ENCODE measurements around the gene AGER. TPM values are rescaled to one million over a fixed set of nuclear protein-coding genes. Genes with fewer than 3 reads are reported as not detected.

The AGER gene
- total and polyA plus RNA-seq, 4 donors: 0.79 to 22.1 (median 10.8) TPM

DNA sequence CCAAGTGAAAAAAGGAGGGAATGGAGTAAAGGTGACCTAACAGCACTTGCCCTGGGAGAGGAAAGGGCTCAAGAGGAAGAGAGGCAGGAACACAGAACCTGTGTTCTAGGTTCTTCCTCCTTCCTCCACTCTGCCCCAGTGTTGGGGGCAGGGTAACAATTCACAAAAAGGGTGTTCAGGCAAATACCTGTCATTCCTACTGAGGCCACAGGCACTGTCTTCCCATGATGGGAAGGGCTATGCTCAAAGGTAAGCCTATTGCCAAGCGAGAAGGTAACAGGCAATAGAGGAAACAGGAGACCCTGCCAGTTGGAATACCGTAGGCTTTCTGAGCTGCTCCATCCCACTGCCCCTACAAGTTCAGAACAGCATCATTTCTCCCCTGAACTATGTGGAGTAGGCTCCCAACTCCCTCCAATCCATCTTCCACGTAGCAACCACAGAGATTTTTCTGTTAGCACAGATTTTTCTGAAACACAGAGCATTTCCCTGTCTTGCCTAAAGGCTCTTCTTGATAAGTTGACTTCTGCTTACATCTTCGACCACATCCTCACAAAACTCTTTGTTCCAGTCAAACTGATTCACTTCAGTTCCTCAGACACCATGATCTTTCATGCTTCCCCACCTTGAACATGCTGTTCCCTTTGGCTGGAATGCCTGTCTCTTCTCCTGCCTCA, 10.9 kb downstream of the AGER start:
- Histone ChIP-seq H3K4me1 (ENCODE audit: control insufficient read depth, insufficient read depth, low read length) (peaks cover 30% of the 10 kb centered on the region), H3K4me3 (ENCODE audit: low read depth, low read length) (no peak overlapping the region), H3K36me3 (ENCODE audit: control insufficient read depth, insufficient read depth, low read length) (peaks cover 33% of the 10 kb centered on the region), H3K27me3 (ENCODE audit: control insufficient read depth, insufficient read depth, low read length) (no peaks in the 10 kb centered on the region), H3K27ac (ENCODE audit: low read depth, low read length) (no peak overlapping the region), H3K9me3 (ENCODE audit: control insufficient read depth, insufficient read depth, low read length) (no peaks in the 10 kb centered on the region)
- DNase-seq (ENCODE audit: low read depth in 4 of 6, low spot score in 6 of 6): no peak
- WGBS (ENCODE audit: insufficient coverage): 85% methylated on average over 4 of the region's 4 CpGs

- DNase-seq (ENCODE audit: low read depth in 4 of 6, low spot score in 6 of 6): no peak
Measured at GRCh38 chr6:32171234-32171633, 12.8 kb downstream of the AGER start.

DNA sequence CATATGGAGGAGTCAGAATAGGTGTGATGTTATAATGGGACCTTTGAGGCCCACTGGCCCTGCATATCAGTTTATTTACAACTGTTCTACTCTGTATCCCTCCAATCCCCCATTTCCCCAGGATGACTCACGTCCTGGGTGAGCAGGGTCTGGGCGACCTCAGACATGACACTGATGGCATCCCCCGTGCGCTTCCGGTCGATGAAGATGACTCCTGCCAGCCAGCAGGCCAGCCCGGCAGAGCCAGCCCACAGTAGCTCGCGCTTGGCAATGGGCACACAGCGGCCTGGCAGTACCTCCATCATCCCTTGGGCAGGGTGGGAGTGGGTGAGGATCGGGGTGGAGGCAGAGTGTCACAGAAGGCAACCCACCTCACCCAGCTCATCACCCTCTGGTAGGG, 13.8 kb downstream of the AGER start:
- H3K36me3 ChIP-seq (ENCODE audit: control insufficient read depth, insufficient read depth, low read length): peaks cover 62% of the 10 kb centered on the region
- DNase-seq (ENCODE audit: low read depth in 4 of 6, low spot score in 6 of 6): no peak
- H3K27ac ChIP-seq (ENCODE audit: low read depth, low read length): peak overlapping the region; percentile 50
- no peaks in the 10 kb centered on the region for H3K9me3 ChIP-seq (ENCODE audit: control insufficient read depth, insufficient read depth, low read length)
- H3K27me3 ChIP-seq (ENCODE audit: control insufficient read depth, insufficient read depth, low read length): no peaks in the 10 kb centered on the region
- H3K4me1 ChIP-seq (ENCODE audit: control insufficient read depth, insufficient read depth, low read length): peaks cover 21% of the 10 kb centered on the region
- H3K4me3 ChIP-seq (ENCODE audit: low read depth, low read length): no peak overlapping the region
- 96% methylated on average over 6 of the region's 11 CpGs for WGBS (ENCODE audit: insufficient coverage)

More at GRCh38 chr6:32171234-32171633, 12.8 kb downstream of the AGER start:
- peaks cover 53% of the 10 kb centered on the region for H3K36me3 ChIP-seq (ENCODE audit: control insufficient read depth, insufficient read depth, low read length)
- WGBS (ENCODE audit: insufficient coverage): 99% methylated on average over 6 of the region's 6 CpGs
- H3K9me3 ChIP-seq (ENCODE audit: control insufficient read depth, insufficient read depth, low read length): no peaks in the 10 kb centered on the region
- no peak overlapping the region for H3K4me3 ChIP-seq (ENCODE audit: low read depth, low read length)
- peaks cover 25% of the 10 kb centered on the region for H3K4me1 ChIP-seq (ENCODE audit: control insufficient read depth, insufficient read depth, low read length)
- H3K27ac ChIP-seq (ENCODE audit: low read depth, low read length): no peak overlapping the region
- no peaks in the 10 kb centered on the region for H3K27me3 ChIP-seq (ENCODE audit: control insufficient read depth, insufficient read depth, low read length)

- Histone ChIP-seq H3K27ac (ENCODE audit: low read depth, low read length) (peak overlapping the region; percentile 50), H3K9me3 (ENCODE audit: control insufficient read depth, insufficient read depth, low read length) (no peaks in the 10 kb centered on the region), H3K27me3 (ENCODE audit: control insufficient read depth, insufficient read depth, low read length) (no peaks in the 10 kb centered on the region), H3K36me3 (ENCODE audit: control insufficient read depth, insufficient read depth, low read length) (peaks cover 70% of the 10 kb centered on the region), H3K4me3 (ENCODE audit: low read depth, low read length) (no peak overlapping the region), H3K4me1 (ENCODE audit: control insufficient read depth, insufficient read depth, low read length) (peaks cover 21% of the 10 kb centered on the region)
- DNase-seq (ENCODE audit: low read depth in 4 of 6, low spot score in 6 of 6): no peak
- WGBS (ENCODE audit: insufficient coverage): 95% methylated on average over 11 of the region's 11 CpGs
Measured at GRCh38 chr6:32168807-32169591, 15.1 kb downstream of the AGER start.

DNA sequence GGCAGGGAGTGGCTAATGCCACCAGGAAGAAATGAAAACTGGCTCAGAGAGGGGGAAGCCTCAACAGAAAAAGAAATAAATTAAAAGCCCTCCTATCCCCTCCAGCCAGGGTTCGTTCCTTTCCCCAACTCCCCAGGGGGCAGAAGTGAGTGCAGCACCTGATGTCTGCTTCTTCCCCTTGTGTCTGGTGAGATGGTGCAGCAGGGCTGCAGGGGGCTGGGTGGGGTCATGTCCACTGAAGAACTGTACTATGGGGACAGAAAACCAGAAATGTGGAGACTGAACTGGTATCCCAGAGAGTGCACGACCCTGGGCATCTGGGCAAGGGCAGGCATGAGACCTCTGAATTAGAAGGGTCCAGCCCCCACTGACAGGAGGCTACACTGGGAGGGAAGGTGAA, 15.7 kb downstream of the AGER start:
- no peak for DNase-seq (ENCODE audit: low read depth in 4 of 6, low spot score in 6 of 6)
- H3K27ac ChIP-seq (ENCODE audit: low read depth, low read length): peak overlapping the region; percentile 47
- H3K4me3 ChIP-seq (ENCODE audit: low read depth, low read length): no peak overlapping the region
- peaks cover 21% of the 10 kb centered on the region for H3K4me1 ChIP-seq (ENCODE audit: control insufficient read depth, insufficient read depth, low read length)
- H3K27me3 ChIP-seq (ENCODE audit: control insufficient read depth, insufficient read depth, low read length): no peaks in the 10 kb centered on the region
- H3K36me3 ChIP-seq (ENCODE audit: control insufficient read depth, insufficient read depth, low read length): peaks cover 76% of the 10 kb centered on the region
- 89% methylated on average over 1 of the region's 2 CpGs for WGBS (ENCODE audit: insufficient coverage)
- no peaks in the 10 kb centered on the region for H3K9me3 ChIP-seq (ENCODE audit: control insufficient read depth, insufficient read depth, low read length)

DNA sequence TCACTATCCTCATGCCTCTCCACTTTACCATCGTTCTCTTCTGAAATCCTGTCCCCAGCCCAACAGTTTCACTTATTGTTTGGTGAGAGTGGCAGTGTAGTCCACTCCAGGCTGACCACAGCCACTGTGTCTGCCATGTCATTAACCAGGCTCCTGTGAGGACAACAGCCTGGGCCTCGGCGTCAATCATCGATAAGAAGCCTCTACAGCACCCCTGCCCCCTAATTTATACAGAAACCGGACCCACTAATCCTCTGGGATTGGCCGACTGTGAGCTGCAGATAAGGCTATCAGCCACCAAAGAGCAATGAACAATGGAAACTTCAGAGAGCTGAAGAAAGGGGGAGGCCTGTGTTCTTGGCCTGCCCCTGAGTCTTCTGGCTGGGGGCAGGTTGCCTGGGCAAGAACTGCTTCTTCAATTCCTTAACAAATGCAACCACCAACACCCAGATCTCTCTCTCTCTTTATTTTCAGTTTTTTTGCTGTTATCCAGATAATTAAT, 16.2 kb downstream of the AGER start:
- Histone ChIP-seq H3K9me3 (ENCODE audit: control insufficient read depth, insufficient read depth, low read length) (no peaks in the 10 kb centered on the region), H3K27ac (ENCODE audit: low read depth, low read length) (peak overlapping the region; percentile 6), H3K27me3 (ENCODE audit: control insufficient read depth, insufficient read depth, low read length) (no peaks in the 10 kb centered on the region), H3K4me3 (ENCODE audit: low read depth, low read length) (no peak overlapping the region), H3K36me3 (ENCODE audit: control insufficient read depth, insufficient read depth, low read length) (peaks cover 82% of the 10 kb centered on the region), H3K4me1 (ENCODE audit: control insufficient read depth, insufficient read depth, low read length) (peaks cover 26% of the 10 kb centered on the region)
- 73% methylated on average over 3 of the region's 6 CpGs for WGBS (ENCODE audit: insufficient coverage)
- DNase-seq (ENCODE audit: low read depth in 4 of 6, low spot score in 6 of 6): no peak

GRCh38 chr6:32167154-32167760, 16.8 kb downstream of the AGER start:
- WGBS (ENCODE audit: insufficient coverage): 80% methylated on average over 32 of the region's 32 CpGs
- Histone ChIP-seq H3K9me3 (ENCODE audit: control insufficient read depth, insufficient read depth, low read length) (no peaks in the 10 kb centered on the region), H3K27me3 (ENCODE audit: control insufficient read depth, insufficient read depth, low read length) (no peaks in the 10 kb centered on the region), H3K4me3 (ENCODE audit: low read depth, low read length) (peak overlapping the region; percentile 62), H3K36me3 (ENCODE audit: control insufficient read depth, insufficient read depth, low read length) (peaks cover 87% of the 10 kb centered on the region), H3K27ac (ENCODE audit: low read depth, low read length) (peak overlapping the region; percentile 6), H3K4me1 (ENCODE audit: control insufficient read depth, insufficient read depth, low read length) (peaks cover 32% of the 10 kb centered on the region)
- no peak for DNase-seq (ENCODE audit: low read depth in 4 of 6, low spot score in 6 of 6)

DNA sequence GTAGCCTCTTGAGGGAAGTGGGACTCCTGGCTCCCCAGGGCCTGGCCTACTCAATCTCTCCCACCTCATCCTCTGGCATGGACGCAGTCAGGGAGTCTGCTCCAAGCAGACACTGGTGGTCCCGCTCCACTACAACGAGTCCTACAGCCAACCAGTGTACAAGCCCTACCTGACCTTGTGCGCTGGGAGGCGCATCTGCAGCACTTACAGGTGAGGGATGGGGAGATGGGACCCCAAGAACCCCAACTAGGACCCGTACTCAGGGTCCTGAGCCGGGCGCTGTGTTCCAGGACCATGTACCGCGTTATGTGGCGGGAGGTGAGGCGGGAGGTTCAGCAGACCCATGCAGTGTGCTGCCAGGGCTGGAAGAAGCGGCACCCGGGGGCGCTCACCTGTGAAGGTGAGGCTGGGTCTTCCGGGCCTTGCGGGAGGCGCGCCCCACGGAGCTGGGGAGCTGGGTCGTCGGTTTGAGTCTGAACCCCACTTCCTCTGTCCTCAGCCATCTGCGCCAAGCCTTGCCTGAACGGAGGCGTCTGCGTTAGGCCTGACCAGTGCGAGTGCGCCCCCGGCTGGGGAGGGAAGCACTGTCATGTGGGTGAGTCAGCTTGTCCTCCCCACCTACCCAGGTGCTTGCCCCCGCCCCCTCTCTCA, 17.5 kb downstream of the AGER start:
- DNase-seq (ENCODE audit: low read depth in 4 of 6, low spot score in 6 of 6): no peak
- H3K4me3 ChIP-seq (ENCODE audit: low read depth, low read length): peak overlapping the region; percentile 62
- no peaks in the 10 kb centered on the region for H3K27me3 ChIP-seq (ENCODE audit: control insufficient read depth, insufficient read depth, low read length)
- 86% methylated on average over 16 of the region's 30 CpGs for WGBS (ENCODE audit: insufficient coverage)
- H3K27ac ChIP-seq (ENCODE audit: low read depth, low read length): peak overlapping the region; percentile 57
- H3K4me1 ChIP-seq (ENCODE audit: control insufficient read depth, insufficient read depth, low read length): peaks cover 33% of the 10 kb centered on the region
- no peaks in the 10 kb centered on the region for H3K9me3 ChIP-seq (ENCODE audit: control insufficient read depth, insufficient read depth, low read length)
- peaks cover 91% of the 10 kb centered on the region for H3K36me3 ChIP-seq (ENCODE audit: control insufficient read depth, insufficient read depth, low read length)

GRCh38 chr6:32164295-32164694, 19.8 kb downstream of the AGER start, which contains the start of gene EGFL8:
TSS of gene EGFL8 (plus strand) at chr6:32164595. CDS start at chr6:32166166, 1,571 bp downstream.
- Histone ChIP-seq H3K4me1 (ENCODE audit: control insufficient read depth, insufficient read depth, low read length) (peaks cover 25% of the 10 kb centered on the region), H3K36me3 (ENCODE audit: control insufficient read depth, insufficient read depth, low read length) (peaks cover 76% of the 10 kb centered on the region), H3K4me3 (ENCODE audit: low read depth, low read length) (peak within 1 kb of the TSS; percentile 62), H3K27me3 (ENCODE audit: control insufficient read depth, insufficient read depth, low read length) (no peaks in the 10 kb centered on the region), H3K9me3 (ENCODE audit: control insufficient read depth, insufficient read depth, low read length) (no peaks in the 10 kb centered on the region), H3K27ac (ENCODE audit: low read depth, low read length) (peak within 1 kb of the TSS; percentile 68)
- DNase-seq (ENCODE audit: low read depth in 4 of 6, low spot score in 6 of 6): no peak
